ENCODE results near the gene MCF2.

DNA sequence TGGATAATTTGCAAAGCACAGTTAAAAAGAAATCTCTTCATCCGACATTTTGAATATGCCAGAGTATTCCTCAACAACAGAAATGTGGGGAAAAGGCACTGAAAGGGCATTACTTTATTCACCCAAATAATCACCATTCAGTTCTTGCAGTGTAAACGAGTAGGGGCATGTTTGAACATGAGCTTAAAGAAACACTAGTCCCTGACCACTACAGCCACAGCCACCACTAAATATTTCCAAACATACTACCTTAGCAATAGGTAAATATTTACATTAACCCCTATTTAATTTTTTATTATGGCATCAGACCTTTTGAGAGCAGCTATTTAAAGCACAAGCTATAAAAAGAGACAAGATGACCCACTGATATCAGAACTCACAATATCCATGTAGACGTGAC, 27.6 kb downstream of the MCF2 start:
- no peak for TF ChIP-seq POLR2AphosphoS5 (IDR thresholded peaks at IDR 0.05)
- no peak for TF ChIP-seq EZH2 (IDR thresholded peaks at IDR 0.05; ENCODE audit: borderline replicate concordance, insufficient read depth, low read length, poor library complexity, severe bottlenecking)
- TF ChIP-seq TAF1 (IDR thresholded peaks at IDR 0.05; ENCODE audit: low read depth), result no peak
- TF ChIP-seq CTCF (IDR thresholded peaks at IDR 0.05; ENCODE audit: poor library complexity, severe bottlenecking), result no peak
- TF ChIP-seq MXI1 (conservative IDR thresholded peaks at IDR 0.05; ENCODE audit: poor library complexity, severe bottlenecking), result no peak
- no peak for TF ChIP-seq EP300 (conservative IDR thresholded peaks at IDR 0.05; ENCODE audit: poor library complexity, severe bottlenecking)
- TF ChIP-seq RAD21 (conservative IDR thresholded peaks at IDR 0.05), result no peak
- no peak for TF ChIP-seq SMC3 (conservative IDR thresholded peaks at IDR 0.05; ENCODE audit: poor library complexity)
- TF ChIP-seq, protein P1, sequence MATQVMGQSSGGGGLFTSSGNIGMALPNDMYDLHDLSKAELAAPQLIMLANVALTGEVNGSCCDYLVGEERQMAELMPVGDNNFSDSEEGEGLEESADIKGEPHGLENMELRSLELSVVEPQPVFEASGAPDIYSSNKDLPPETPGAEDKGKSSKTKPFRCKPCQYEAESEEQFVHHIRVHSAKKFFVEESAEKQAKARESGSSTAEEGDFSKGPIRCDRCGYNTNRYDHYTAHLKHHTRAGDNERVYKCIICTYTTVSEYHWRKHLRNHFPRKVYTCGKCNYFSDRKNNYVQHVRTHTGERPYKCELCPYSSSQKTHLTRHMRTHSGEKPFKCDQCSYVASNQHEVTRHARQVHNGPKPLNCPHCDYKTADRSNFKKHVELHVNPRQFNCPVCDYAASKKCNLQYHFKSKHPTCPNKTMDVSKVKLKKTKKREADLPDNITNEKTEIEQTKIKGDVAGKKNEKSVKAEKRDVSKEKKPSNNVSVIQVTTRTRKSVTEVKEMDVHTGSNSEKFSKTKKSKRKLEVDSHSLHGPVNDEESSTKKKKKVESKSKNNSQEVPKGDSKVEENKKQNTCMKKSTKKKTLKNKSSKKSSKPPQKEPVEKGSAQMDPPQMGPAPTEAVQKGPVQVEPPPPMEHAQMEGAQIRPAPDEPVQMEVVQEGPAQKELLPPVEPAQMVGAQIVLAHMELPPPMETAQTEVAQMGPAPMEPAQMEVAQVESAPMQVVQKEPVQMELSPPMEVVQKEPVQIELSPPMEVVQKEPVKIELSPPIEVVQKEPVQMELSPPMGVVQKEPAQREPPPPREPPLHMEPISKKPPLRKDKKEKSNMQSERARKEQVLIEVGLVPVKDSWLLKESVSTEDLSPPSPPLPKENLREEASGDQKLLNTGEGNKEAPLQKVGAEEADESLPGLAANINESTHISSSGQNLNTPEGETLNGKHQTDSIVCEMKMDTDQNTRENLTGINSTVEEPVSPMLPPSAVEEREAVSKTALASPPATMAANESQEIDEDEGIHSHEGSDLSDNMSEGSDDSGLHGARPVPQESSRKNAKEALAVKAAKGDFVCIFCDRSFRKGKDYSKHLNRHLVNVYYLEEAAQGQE (IDR thresholded peaks at IDR 0.05; ENCODE audit: borderline replicate concordance), result no peak
